ENCODE results near the gene IRF6. TPM values are rescaled to one million over a fixed set of nuclear protein-coding genes. Genes with fewer than 3 reads are reported as not detected.
A peak's percentile ranks its signal among the peaks of the same experiment; 100 is the strongest.

Gene IRF6
- total and polyA plus RNA-seq, 4 donors, result 8.7 to 29.2 (median 18.6) TPM

- 91 to 97% methylated on average over 5 of the region's 5 CpGs for WGBS, 2 donors
- no peaks in the 10 kb centered on the region for H3K27me3 ChIP-seq (ENCODE audit: control insufficient read depth in 3 of 3, insufficient read depth in 3 of 3, low read length in 2 of 3)
Measured at GRCh38 chr1:209849388-209849787, 43.4 kb upstream of the IRF6 start.

GRCh38 chr1:209845408-209845725 lies 39.4 kb upstream of the IRF6 start:
- no peak overlapping the region for H3K4me3 ChIP-seq
- H3K36me3 ChIP-seq (ENCODE audit: control insufficient read depth in 4 of 4, insufficient read depth in 4 of 4, low read length in 4 of 4), result peaks cover 25 to 35% (median 31%) of the 10 kb centered on the region in 4 donors
- H3K4me1 ChIP-seq (ENCODE audit: control insufficient read depth in 5 of 5, insufficient read depth in 5 of 5, low read length in 5 of 5), result peaks cover 0 to 2% (median 0%) of the 10 kb centered on the region in 5 donors
- H3K27ac ChIP-seq (ENCODE audit: low read depth in 1 of 2, low read length in 1 of 2), result no peak overlapping the region
- H3K9me3 ChIP-seq (ENCODE audit: control insufficient read depth in 4 of 4, insufficient read depth in 3 of 4, low read length in 3 of 4), result peaks cover 0 to 1% (median 0%) of the 10 kb centered on the region in 4 donors
- 63 to 85% methylated on average over 1 of the region's 1 CpG for WGBS, 2 donors
- no peak for TF ChIP-seq CTCF (IDR thresholded peaks at IDR 0.05; ENCODE audit: control extremely low read depth, extremely low read depth)
- no peak overlapping the region for H3K9ac ChIP-seq (ENCODE audit: insufficient read depth in 1 of 2, low read length in 2 of 2)
- DNase-seq, result no peak
- H3K27me3 ChIP-seq (ENCODE audit: control insufficient read depth in 3 of 3, insufficient read depth in 3 of 3, low read length in 2 of 3), result no peaks in the 10 kb centered on the region
- no peak for ATAC-seq (ENCODE audit: insufficient read depth, low FRiP score)

More at GRCh38 chr1:209849388-209849787, 43.4 kb upstream of the IRF6 start:
- ATAC-seq (ENCODE audit: insufficient read depth, low FRiP score) (no peak), DNase-seq (no peak)
- H3K9me3 ChIP-seq (ENCODE audit: control insufficient read depth in 4 of 4, insufficient read depth in 3 of 4, low read length in 3 of 4), result peaks cover 0 to 1% (median 0%) of the 10 kb centered on the region in 4 donors
- H3K27ac ChIP-seq (ENCODE audit: low read depth in 1 of 2, low read length in 1 of 2), result no peak overlapping the region
- peaks cover 9 to 31% (median 15%) of the 10 kb centered on the region in 4 donors for H3K36me3 ChIP-seq (ENCODE audit: control insufficient read depth in 4 of 4, insufficient read depth in 4 of 4, low read length in 4 of 4)
- no peak overlapping the region for H3K4me3 ChIP-seq
- H3K9ac ChIP-seq (ENCODE audit: insufficient read depth in 1 of 2, low read length in 2 of 2), result no peak overlapping the region
- TF ChIP-seq CTCF (IDR thresholded peaks at IDR 0.05; ENCODE audit: control extremely low read depth, extremely low read depth), result no peak
- H3K4me1 ChIP-seq (ENCODE audit: control insufficient read depth in 5 of 5, insufficient read depth in 5 of 5, low read length in 5 of 5), result peaks cover 0 to 2% (median 0%) of the 10 kb centered on the region in 5 donors

- 62 to 83% methylated on average over 6 of the region's 6 CpGs for WGBS, 2 donors
- DNase-seq, result peak in 1 of 3 donors; percentile 6
- H3K36me3 ChIP-seq (ENCODE audit: control insufficient read depth in 4 of 4, insufficient read depth in 4 of 4, low read length in 4 of 4), result peaks cover 27 to 39% (median 31%) of the 10 kb centered on the region in 4 donors
Measured at GRCh38 chr1:209844695-209845407, 38.9 kb upstream of the IRF6 start.

More at GRCh38 chr1:209844695-209845407, 38.9 kb upstream of the IRF6 start:
- Histone ChIP-seq H3K4me3 (no peak overlapping the region), H3K9me3 (ENCODE audit: control insufficient read depth in 4 of 4, insufficient read depth in 3 of 4, low read length in 3 of 4) (peaks cover 0 to 1% (median 0%) of the 10 kb centered on the region in 4 donors), H3K4me1 (ENCODE audit: control insufficient read depth in 5 of 5, insufficient read depth in 5 of 5, low read length in 5 of 5) (peaks cover 0 to 2% (median 0%) of the 10 kb centered on the region in 5 donors), H3K27me3 (ENCODE audit: control insufficient read depth in 3 of 3, insufficient read depth in 3 of 3, low read length in 2 of 3) (no peaks in the 10 kb centered on the region), H3K27ac (ENCODE audit: low read depth in 1 of 2, low read length in 1 of 2) (no peak overlapping the region), H3K9ac (ENCODE audit: insufficient read depth in 1 of 2, low read length in 2 of 2) (no peak overlapping the region)
- ATAC-seq (ENCODE audit: insufficient read depth, low FRiP score), result peak; percentile 36
- TF ChIP-seq CTCF (IDR thresholded peaks at IDR 0.05; ENCODE audit: control extremely low read depth, extremely low read depth), result no peak

Data from lung (tissue), 12 donors.